ENCODE measurements around the gene ABHD16B.

- TF ChIP-seq POLR2A (IDR thresholded peaks at IDR 0.05) (no peak), EP300 (IDR thresholded peaks at IDR 0.05) (no peak), CTCF (IDR thresholded peaks at IDR 0.05) (no peak)
These were observed 810 bp upstream of the ABHD16B start for GRCh38 chr20:63860325-63861051.
